Choroid plexus epithelial cell (primary cell): ENCODE measurements around the gene PHACTR2.

ENCODE experiments used
- DNase-seq: peaks from one replicate; pipeline ENCODE4 v3.0.0-alpha.2; 2010; ENCODE audit warnings: low read depth
- H3K4me3 ChIP-seq: 2 replicates; pipeline ENCODE4 v1.5.1; 2011; ENCODE audit warnings: low read depth, mild to moderate bottlenecking, control low read depth, low read length, moderate library complexity
- CTCF ChIP-seq: conservative IDR thresholded peaks from 2 replicates; pipeline ENCODE4 v1.5.1; 2011; ENCODE audit warnings: low read depth, mild to moderate bottlenecking, control low read depth, inconsistent platforms, low read length, moderate library complexity

PHACTR2 gene

GRCh38 chr6:143754204-143754603 lies 76.4 kb downstream of the PHACTR2 start:
- no peak overlapping the region for H3K4me3 ChIP-seq
- TF ChIP-seq CTCF = no peak
- DNase-seq = no peak

- TF ChIP-seq CTCF = no peak
- no peak overlapping the region for H3K4me3 ChIP-seq
- peak; percentile 48 for DNase-seq
Observed at GRCh38 chr6:143755301-143755744, 77.6 kb downstream of the PHACTR2 start.

- H3K4me3 ChIP-seq = no peak overlapping the region
- TF ChIP-seq CTCF = no peak
- no peak for DNase-seq
Observed at GRCh38 chr6:143757346-143757832, 79.6 kb downstream of the PHACTR2 start.

- H3K4me3 ChIP-seq = no peak overlapping the region
- no peak for TF ChIP-seq CTCF
- DNase-seq = no peak
Observed at GRCh38 chr6:143758551-143758950, 80.8 kb downstream of the PHACTR2 start.

- no peak for TF ChIP-seq CTCF
- DNase-seq = peak; percentile 33
- no peak overlapping the region for H3K4me3 ChIP-seq
Observed at GRCh38 chr6:143759666-143760065, 81.9 kb downstream of the PHACTR2 start.

GRCh38 chr6:143761074-143761473 lies 83.3 kb downstream of the PHACTR2 start:
- TF ChIP-seq CTCF = no peak
- no peak overlapping the region for H3K4me3 ChIP-seq
- DNase-seq = no peak

- TF ChIP-seq CTCF = no peak
- no peak overlapping the region for H3K4me3 ChIP-seq
- no peak for DNase-seq
Observed at GRCh38 chr6:143762126-143762525, 84.4 kb downstream of the PHACTR2 start.
